T-helper 9 cell (primary cell): ENCODE data around the gene CFAP92.

Experiments
- DNase-seq: peaks from one replicate; pipeline ENCODE4 v3.0.0-alpha.2; 2020

The CFAP92 gene

DNA sequence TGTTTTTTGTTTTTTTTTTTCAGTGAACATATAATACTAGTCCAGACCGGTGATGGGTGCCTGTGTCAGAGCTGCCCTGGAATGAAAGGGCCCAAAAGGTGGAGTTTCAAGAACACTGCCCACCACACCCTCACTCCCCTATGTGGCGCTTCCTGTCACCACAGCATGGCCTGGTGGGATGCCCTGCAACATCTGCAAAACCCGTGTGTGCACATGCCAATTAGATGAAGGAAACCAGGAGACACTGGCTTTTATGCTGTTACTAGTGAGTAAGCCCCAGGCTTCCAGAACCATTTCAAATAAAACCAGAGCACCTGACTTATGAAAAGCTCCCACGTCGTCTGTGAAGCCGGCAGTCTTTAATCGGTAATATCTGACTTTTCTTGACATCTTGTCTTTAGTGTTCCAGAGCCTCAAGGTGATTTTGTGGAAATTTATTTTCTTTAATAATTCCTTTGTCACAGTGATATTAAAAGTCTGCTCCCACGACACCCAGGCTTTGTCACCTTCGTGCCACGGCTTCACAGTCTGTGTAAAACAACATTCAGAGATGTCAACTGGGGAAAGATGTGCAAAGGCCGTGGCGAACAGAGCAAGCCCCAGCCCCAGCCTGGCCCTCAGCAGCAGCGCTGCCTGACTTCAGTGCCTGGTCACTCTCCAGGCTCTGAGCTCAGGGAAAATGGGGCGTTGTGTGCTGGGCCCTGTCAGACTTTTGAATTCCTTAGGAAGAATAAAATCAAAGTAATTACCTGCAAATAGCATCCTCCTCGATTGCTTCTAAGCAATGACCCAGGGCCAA, 6.4 kb downstream of the CFAP92 start:
- DNase-seq: no peak

DNA sequence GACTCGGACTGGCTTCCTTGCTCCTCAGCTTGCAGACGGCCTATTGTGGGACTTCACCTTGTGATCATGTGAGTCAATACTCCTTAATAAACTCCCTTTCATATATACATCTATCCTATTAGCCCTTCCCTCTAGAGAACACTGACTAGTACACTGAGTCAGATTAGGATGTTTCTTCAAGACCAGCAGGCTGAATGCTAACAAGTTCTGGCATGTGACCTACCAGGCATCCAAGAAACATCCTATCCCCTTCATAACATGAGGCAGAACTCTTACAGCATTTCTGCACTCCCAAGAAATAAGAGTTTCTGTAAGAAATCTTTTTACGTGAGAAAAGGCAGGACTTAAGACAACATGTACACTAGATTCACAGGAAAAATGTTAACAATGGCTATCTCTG, 9.3 kb downstream of the CFAP92 start:
- DNase-seq: no peak

DNA sequence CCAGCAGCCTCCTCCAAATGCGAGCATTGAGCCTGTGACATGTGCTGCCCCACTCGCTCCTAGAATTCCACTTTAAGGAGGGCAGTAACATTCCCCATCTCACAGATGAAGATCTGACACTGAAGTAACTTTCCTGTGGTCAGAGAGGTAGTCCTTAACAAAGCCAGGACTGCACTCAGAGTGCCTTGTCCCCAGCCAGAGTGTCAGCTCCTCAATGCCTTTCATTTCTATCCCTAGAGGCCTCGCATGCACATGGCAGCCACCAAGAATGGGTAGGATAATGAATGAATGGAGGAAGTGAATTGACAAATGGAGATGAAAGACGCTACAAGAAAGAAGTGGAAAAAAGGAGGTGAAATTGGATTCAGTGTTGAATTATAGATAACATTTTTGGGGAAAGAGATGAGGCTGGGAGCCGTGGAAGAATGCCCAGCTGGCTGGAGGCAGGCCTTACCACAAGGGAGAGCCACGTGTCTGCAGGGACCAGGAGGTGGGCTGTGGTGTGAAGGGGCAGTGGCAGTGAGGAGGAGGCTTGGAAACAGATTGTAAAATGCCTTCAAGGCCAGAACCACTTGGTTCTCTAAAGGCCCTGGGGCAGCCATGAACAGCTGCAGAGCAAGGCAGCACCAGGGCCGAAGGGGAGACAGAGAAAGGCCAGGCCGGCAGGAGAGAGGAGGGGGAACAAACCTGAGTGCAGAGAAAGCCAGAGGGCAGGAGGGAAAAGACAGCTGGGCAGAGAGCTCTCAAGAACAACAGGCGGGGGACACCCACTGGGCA, 10.4 kb downstream of the CFAP92 start:
- no peak for DNase-seq

DNA sequence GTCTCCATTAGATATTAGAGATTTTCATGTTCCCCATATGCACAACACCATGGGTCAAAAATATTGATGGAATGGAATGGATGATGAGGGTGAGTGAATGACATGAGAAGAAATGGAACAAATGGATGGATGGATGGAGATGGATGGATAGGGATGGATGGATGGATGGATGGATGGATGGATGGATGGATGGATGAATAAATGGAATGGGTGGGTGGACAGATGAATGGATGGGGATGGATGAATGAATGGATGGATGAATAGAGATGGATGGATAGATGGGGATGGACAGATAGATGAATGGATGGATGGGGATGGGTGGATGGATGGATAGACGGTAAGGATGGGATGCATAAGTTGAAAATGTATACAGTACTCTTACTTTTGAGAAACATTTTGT, 18.6 kb downstream of the CFAP92 start:
- no peak for DNase-seq

DNA sequence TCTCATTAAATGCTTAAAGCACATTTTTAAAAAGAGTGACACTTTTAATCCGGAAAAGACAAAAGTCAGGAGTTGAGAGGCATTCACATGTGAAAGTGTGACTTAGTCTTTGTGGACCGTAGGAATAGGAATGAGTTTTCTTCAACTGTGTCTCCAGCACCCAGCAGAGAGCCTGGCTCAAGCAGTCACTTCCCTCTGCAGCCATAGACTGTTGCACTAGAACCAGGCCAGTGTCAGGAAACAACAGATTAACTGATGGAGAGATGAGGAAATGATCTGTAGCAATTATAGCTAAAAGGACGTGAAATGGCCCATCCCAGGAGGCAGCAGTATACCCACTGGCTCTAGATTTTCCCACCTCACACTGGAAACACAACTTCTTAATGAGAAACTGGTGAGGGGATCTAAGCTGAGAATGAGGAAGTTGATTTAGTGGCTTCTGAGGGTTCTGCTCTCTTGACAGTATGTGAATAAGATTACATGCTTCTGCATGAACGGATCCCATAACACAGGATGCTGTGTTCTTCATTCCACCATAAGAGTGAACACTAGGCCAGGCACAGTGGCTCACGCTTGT, 19.8 kb downstream of the CFAP92 start:
- DNase-seq: no peak

DNA sequence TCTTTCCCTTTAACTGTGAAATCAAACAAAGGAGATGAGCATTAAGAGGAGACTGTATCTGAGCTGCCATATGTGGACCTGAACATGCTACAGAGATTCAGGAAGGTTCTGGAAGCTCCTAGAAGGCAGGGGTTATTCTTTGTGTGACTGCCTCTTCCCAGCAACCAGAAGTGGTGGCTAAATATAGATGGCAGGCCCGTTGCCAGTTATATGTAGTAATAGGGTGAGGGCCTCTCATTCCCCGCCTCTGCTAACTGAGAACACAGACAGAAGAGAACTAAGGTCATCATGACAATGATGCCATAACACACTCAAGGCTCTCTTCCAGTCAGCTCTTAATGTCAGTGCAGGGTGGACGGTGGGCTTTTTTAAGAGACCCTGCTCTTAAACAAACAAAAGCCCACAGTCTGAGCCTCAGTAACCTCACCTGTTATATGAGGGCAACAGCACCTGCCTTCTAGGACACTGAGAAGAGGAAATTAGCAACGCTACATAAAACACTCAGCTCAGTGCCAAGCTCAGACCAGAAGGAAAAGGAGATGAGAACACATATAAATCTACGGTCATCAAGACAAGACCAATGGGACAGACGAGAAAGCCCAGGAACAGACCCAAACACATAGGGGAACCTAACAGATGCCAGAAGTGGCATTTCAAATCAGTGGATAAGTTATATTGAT, 22.3 kb downstream of the CFAP92 start:
- no peak for DNase-seq

DNA sequence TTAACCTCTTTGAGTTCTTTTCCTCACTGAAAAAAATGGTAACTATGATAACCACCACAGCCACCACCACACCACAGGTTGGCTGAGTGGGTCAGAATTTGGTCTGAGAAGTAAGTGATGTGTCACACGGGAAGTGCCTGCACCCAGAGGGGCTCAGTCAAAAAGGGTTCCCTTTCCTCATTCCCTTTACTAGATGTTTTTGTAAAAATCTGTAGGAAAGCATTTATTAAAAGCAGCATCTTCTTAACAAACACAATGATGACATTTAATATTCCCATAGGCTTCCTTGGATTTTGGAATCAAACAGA, 23.2 kb downstream of the CFAP92 start:
- no peak for DNase-seq

DNA sequence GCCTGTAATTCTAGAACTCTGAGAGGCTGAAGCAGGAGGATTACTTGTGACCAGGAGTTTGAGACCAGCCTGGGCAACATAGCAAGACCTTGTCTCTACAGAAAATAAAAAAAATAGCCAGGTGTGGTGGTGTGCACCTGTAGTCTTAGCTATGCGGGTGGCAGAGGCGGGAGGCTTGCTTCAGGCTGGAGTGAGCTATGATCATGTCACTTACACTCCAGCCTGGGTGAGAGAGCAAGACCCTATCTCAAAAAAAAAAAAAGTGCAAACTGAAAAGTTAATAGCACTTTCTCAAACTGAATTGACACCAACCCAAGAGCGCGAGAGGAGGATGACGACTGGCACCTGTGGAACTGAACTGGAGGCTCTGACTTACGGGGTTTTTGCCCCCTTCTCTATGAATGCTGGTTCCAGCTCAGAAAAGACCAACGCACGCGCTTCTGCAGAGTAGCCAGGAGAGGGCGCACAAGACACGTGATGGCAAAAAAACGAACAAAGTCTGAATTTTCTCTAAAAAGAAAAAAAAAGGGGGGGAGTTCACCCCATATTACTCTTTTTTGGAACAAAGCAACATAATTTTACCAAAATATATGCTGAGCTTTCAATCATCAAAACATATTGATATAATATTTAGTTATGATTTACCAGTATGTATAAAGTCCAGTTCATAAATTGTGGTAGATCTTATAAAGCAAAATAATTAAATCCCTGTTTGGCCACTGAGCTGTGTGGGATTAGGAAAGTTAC, 23.7 kb downstream of the CFAP92 start:
- DNase-seq: peak; percentile 53

DNA sequence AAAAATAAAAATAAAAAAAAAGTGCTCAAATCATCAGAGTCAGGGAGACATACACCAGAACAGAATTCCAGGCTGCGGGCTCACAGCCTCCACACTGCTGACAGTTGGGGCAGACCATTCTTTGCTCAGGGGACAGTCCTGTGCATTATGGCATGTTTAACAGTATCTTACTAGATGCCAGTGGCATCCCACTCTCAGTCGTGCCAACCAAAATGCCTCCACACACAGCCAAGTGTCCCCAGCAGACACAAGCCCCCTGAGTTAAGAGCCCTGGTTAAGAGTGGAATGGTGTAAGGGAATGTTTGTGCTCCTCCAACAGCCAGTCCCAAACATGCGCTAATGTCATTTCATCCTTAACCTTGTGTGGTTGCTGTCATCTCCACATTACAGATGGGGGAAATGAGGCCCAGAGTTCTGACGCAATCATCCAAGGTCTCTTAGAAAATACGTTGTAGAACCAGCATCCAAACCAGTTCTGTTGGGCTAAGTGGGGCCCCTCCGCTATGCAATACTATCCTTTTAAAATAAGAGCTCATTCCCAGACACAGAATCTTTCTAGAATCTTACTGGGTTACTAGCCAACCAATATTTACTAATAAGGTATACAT, 26.0 kb downstream of the CFAP92 start:
- no peak for DNase-seq

DNA sequence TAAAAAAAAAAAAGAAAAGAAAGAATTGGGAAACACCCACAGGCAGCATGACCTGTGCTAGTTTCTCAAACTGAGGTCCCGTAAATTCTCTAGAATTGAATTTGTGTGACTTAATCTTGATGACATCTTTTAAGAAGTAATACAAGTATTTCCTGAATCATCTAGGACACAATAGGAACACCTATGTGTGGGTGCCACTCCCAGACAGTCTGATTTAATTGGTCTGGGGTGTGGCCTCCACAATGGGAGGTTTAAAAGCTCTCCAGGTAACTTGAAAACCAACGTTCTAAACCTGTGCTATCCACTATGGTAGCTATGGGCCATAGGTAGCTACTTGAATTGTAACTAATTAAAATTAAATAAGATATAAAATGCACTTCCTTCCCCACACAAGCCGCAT, 28.1 kb downstream of the CFAP92 start:
- DNase-seq: no peak

DNA sequence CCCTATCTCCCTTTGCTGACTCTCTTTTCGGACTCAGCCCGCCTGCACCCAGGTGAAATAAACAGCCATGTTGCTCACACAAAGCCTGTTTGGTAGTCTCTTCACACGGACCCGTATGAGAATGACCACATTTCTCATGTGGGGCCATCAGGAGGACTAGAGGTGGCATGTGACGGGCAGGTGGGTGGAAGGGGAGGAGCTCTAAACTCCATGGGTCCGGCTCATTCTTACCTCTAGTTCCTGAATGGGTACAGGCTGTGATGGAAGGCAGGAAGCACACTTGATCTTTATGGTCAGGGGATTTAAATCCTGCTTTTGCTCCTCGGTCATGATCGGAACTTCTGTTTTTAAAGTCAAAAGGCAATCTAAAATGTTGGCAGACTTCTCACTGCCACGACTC, 28.6 kb downstream of the CFAP92 start:
- DNase-seq: no peak

DNA sequence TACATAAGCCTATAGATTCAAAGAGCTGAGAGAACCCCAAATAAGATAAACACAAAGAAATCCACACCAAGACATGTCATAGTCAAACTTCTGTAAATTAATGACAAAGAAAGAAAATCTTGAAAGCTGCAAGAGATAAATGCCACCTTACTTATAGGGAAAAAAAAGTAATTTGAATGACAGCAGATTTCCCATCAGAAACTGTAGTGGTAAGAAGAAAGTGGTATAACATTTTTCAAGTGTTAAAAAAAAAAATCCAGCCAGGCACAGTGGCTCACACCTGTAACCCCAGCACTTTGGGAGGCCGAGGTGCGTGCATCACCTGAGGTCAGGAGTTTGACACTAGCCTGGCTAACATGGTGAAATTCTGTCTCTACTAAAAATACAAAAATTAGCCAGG, 37.4 kb downstream of the CFAP92 start:
- no peak for DNase-seq

DNA sequence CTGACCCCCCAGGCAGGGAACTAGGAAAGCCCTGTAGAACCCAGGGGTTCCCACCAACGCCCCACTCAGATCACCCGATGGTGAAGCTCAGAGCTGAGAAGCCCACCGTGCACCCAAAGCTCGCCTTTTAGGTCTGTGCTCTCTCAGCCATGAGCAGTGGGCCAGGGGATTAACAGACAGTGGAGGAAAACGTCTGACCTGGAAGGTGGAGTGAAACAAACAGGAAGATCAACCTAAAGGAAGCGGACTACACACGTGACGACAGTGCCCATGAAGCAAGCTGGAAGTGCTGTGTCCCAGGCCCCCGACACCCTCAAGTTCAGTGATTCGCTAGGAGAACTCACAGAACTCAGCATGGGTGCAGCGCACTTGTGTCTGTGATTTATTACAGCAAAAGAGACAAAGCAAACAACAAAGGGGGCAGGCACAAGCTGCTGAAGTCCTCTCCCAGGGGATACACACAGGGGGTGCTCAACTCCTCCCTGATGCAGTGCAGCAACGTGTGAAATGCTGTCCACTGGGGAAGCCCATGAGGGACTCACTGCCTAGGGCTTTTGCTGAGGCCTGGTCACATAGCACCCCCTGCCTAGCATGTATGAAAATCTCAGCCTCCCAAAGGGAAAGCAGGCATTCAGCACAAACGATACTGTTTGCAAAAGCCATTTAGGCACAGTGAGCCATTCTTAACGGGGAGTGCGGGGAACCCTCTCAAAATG, 43.5 kb downstream of the CFAP92 start:
- no peak for DNase-seq

DNA sequence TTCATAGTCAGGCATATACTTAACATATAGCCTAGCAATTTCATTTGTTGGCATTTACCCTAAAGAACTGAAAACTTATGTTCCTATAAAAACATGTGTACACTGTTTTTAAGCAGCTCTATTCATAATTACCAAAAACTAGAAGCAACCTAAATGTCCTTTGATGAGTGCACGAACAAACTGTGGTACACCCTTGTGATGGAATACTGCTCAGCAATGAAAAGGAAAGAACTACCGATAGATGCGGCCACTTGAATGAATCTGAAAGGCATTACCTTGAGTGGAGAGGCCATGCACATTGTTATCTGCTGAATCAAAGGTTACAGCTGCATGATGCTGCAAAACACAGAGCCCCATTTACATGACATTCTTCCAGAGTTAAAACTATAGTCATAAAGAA, 44.7 kb downstream of the CFAP92 start:
- DNase-seq: no peak

DNA sequence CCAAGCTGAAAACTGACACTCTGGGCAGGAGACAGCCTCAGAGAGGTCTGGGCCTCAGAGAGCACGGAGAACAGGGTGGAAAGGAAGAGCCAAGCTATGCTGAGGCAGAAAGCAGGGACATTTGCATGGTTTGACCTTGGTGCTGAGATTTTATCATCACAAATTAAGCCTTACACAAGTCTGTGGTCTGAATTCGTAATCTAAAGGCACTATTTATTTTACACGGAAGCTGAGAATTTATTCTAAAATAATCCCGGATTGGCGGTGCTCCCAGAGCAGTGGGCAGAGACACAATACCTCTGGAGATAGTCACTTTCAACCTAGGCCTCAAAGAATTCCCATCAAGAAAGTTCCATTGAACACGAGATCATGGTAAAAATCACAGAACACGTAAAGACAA, 47.5 kb downstream of the CFAP92 start:
- DNase-seq: no peak

DNA sequence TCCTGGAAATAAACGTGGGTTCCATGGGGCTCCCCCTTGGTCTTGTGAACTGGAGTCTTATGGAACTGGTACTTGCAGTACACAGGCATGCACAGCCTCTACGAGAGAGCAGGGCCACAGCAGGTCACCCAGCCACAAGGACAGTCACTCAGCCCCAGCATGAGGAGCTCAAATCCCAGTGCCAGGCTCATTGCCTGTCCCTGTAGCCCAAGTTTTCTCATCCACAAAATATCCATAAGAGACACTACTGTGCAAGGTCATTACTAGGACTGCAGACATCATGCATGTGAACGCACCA, 48.0 kb downstream of the CFAP92 start:
- no peak for DNase-seq

DNA sequence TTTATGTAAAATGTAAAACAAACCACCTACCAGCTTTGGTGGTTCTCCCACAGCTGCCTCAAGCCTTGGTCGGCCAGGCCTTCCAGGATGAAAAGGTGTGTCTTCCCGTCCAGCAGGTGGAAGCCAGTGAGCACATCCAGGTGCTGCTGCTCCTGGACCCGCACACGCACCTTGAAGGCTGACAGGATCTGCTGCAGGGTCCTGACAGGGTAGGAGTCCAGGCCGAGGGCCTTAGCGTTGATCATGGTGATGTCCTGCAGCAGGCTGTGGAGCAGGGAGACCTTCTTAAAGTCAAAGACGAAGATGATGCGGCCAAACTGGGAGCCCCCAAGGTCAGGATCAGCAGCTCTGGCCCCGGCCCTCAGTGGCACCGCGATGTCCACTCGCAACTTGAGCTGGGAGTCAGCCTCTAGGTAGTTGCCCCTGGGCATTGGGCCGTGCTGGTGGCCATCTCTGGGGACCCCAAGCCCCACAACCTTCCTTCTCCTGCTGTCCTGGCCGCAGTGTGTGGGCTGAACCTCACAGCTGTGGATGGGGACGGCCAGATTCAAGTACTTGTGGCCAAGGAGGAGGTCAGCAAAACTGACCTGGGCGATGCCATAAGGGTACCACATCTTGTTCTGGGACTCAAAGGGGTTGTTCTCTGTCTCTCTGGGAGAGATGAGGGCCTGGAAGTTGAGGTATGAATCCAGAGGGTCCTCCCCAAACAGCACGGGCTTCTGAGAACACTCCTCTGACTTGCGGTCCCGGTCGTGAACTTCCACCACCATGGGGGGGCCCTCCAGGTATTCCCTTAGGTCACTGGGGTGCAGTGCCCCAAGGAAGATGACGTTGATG, 48.6 kb downstream of the CFAP92 start:
- DNase-seq: no peak

DNA sequence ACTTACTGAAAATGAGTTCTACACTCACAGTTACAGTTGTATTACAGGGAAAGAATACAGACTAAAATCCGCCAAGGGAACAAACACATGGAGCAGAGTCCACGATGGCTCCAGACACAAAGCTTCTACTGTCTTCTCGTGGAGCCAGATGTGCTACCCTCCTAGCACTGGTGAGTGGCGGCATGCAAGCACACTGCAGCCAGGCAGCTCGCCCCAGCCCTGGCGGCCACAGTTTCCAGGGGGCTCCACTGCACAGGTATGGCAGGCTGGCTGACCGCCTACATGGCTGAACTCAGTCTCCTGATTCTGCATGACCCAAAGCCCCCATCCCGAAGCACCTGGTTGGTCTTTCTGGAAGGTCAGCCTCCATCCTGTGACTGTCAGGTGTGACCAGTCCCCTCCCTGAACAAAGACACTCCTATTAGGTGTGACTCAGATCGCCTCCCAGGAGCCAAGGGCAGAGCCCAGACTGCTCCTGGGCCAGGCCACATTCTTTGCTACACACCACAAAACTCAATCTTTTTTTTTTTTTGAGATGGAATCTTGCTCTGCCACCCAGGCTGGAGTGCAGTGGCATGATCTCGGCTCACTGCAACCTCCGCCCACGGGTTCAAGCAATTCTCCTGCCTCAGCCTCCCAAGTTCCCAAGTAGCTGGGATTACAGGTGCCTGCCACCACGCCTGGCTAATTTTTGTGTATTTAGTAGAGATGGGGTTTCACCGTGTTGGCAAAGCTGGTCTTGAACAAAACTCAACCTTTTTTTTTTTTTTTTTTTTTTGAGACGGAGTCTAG, 51.5 kb downstream of the CFAP92 start:
- no peak for DNase-seq

DNA sequence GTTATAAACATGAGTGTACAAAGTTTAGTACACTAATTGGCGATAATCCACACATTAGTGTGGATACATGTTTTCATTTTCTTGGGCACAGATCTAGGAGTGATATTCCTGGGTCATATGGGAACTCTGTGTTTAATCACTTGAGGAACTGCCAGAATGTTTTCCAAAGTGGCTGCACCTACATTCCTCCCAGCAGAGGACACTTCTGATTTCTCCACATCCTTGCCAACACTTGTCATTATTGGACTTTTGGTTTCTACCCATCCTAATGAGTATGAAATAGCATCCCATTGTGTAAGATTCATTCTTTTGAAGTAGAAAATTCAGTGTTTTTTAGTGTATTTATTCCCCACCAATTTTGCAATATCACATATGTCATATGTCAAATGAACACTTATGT, 53.6 kb downstream of the CFAP92 start:
- no peak for DNase-seq

DNA sequence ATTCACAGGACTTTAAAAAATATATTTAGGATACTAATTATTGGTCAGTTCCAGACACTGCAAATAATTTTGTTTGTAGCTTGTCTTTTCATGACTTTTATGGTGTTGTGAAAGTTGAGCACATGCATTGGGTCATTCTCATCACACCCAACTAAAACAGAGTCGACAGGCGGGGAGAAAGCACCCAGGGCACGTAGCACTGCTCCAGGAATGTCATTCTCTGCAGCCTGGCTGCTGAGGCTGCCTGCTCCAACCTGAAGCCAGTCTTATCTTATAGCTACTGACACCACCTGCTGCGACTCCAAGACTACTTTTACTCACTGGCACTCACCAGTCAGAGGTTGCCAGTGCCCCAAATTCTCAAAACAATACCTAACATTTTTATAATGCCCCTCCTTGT, 57.5 kb downstream of the CFAP92 start:
- DNase-seq: no peak
